ENCODE data around the gene NSMCE3. TPM values are rescaled to one million over a fixed set of nuclear protein-coding genes. Genes with fewer than 3 reads are reported as not detected.

NSMCE3 gene
- total RNA-seq, 2 experiments from 2014 or later = 8.7 to 9.1 TPM

DNA sequence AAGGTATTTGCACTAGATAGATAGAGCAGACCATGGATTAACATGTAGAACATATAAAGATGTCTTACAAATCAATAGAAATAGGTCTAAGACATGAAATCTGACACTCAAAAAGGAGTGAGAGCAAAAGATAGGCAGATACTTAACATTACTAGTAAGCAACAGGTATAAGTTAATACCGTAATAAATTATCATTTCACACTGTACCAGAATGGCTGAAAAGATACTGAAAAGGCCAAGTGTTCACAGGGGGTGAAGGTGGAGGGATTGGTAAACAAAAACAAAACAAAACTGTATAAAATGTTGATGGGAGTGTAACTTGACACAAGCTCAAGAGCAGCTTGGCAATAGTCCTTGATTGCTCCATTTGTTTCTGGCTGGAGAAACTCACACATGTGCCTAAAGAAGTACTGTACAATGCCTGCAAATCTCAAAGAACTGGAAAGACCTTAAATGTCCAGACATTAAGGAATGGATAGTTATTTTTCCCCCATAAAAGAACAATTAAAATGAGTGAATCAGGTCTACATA is 3.5 kb downstream of the NSMCE3 start:
- DNase-seq (no peak), ATAC-seq (no peak)
- no peaks in the 10 kb centered on the region for H3K9me3 Mint-ChIP-seq (ENCODE audit: insufficient read depth)
- no peaks in the 10 kb centered on the region for H3K27me3 Mint-ChIP-seq (ENCODE audit: low read depth)
- ChIA-PET POLR2A (no interaction called here), CTCF (no interaction called here)
- no peak overlapping the region for H3K27ac Mint-ChIP-seq
- no peak overlapping the region for H3K4me3 Mint-ChIP-seq
- peaks cover 3% of the 10 kb centered on the region for H3K36me3 Mint-ChIP-seq (ENCODE audit: low read depth)
- peaks cover 36% of the 10 kb centered on the region for H3K4me1 Mint-ChIP-seq (ENCODE audit: low read depth)

DNA sequence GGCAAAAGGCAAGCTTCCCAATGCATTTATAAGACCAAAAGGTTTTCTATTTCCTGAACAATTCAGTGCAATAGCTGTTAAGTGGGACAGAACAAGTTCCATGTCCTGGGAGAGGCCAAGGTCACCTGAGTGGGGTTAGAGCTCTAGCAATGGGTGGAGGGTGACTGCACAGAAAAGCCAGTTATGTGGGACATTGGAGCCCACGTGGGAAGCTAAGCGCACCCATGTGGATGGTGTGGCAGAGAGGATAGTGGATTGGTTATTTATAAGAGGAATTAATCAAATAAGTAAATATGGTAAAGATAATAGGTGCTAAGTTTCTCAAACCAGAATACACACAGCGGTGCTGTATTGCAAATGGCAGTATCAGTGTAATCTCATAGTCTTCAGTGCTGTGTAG is 6.3 kb downstream of the NSMCE3 start:
- peaks cover 3% of the 10 kb centered on the region for H3K36me3 Mint-ChIP-seq (ENCODE audit: low read depth)
- DNase-seq = no peak
- peaks cover 2% of the 10 kb centered on the region for H3K27me3 Mint-ChIP-seq (ENCODE audit: low read depth)
- ATAC-seq = no peak
- CTCF ChIA-PET = no interaction called here
- peaks cover 22% of the 10 kb centered on the region for H3K4me1 Mint-ChIP-seq (ENCODE audit: low read depth)
- H3K4me3 Mint-ChIP-seq = no peak overlapping the region
- H3K27ac Mint-ChIP-seq = no peak overlapping the region
- H3K9me3 Mint-ChIP-seq (ENCODE audit: insufficient read depth) = no peaks in the 10 kb centered on the region
- POLR2A ChIA-PET = no interaction called here

DNA sequence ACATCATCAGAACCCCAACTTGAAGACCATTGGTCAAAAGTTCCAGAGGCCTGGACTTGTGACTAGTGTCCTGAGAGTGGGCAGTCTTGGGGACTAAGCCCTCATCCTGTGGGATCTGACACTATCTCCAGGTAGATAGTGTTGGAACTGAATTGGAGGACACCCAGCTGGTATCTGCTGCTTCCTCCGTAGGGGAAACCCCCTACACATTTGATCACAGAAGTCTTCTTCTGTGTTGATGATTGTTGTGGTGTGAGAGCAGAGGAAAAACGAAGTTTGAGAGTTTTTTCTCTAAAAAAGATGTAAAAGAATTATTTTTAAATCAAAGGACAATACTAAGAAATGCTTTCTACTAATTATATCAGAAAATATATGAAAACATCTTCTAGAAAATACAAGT is 6.9 kb downstream of the NSMCE3 start:
- H3K4me3 Mint-ChIP-seq = no peak overlapping the region
- no peak overlapping the region for H3K27ac Mint-ChIP-seq
- H3K36me3 Mint-ChIP-seq (ENCODE audit: low read depth) = peaks cover 3% of the 10 kb centered on the region
- no peak for DNase-seq
- ChIA-PET POLR2A (no interaction called here), CTCF (no interaction called here)
- H3K27me3 Mint-ChIP-seq (ENCODE audit: low read depth) = peaks cover 2% of the 10 kb centered on the region
- no peaks in the 10 kb centered on the region for H3K9me3 Mint-ChIP-seq (ENCODE audit: insufficient read depth)
- no peak for ATAC-seq
- peaks cover 18% of the 10 kb centered on the region for H3K4me1 Mint-ChIP-seq (ENCODE audit: low read depth)

DNA sequence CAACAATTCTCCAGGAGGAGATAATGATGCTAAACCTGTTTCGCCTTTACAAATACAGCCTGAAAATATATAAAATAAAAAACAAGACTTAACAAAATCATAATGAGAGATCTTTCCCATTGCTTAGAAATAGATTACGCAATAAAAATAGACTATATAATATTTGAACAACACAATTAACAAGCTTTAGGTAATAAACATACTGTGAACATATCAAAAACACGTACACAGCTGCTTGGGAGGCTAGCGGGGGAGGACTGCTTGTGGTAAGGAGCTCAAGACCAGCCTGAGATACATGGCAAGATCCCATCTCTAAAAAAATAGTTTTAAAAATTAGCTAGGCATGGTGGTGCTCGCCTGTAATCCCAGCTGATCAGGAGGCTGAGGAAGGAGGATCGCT is 8.7 kb downstream of the NSMCE3 start:
- DNase-seq (no peak), ATAC-seq (no peak)
- H3K9me3 Mint-ChIP-seq (ENCODE audit: insufficient read depth) = no peaks in the 10 kb centered on the region
- no peak overlapping the region for H3K4me3 Mint-ChIP-seq
- peaks cover 2% of the 10 kb centered on the region for H3K27me3 Mint-ChIP-seq (ENCODE audit: low read depth)
- ChIA-PET POLR2A (no interaction called here), CTCF (no interaction called here)
- H3K27ac Mint-ChIP-seq = no peak overlapping the region
- no peaks in the 10 kb centered on the region for H3K36me3 Mint-ChIP-seq (ENCODE audit: low read depth)
- H3K4me1 Mint-ChIP-seq (ENCODE audit: low read depth) = peaks cover 2% of the 10 kb centered on the region

DNA sequence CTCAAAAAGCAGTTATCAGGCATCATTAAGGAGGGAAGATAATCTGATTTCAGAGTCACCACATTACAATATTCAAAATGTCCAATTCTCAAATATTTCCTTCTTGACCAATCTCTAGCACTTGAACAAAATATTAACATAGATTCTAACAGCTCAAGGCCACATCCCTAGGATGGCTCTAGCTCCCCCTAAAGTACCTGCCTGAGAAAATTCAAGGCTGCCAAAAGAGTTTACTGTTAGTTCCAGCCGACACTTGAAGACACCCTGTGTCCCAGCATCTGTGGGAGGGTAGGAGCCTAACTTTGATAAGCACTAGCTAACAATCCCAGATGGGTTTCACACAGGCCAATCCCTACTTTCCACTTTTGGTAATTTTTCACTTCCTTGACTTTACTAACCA is 10.4 kb downstream of the NSMCE3 start:
- ChIA-PET POLR2A (interaction anchor here (1.6 kb wide), 1 partner anchor 10 kb away, joined by 4 read pairs; no protein-coding TSS in a partner anchor), CTCF (no interaction called here)
- Mint-ChIP-seq H3K27ac (no peak overlapping the region), H3K9me3 (ENCODE audit: insufficient read depth) (no peaks in the 10 kb centered on the region), H3K4me1 (ENCODE audit: low read depth) (no peaks in the 10 kb centered on the region), H3K4me3 (no peak overlapping the region), H3K36me3 (ENCODE audit: low read depth) (no peaks in the 10 kb centered on the region), H3K27me3 (ENCODE audit: low read depth) (peaks cover 2% of the 10 kb centered on the region)
- no peak for DNase-seq
- no peak for ATAC-seq

DNA sequence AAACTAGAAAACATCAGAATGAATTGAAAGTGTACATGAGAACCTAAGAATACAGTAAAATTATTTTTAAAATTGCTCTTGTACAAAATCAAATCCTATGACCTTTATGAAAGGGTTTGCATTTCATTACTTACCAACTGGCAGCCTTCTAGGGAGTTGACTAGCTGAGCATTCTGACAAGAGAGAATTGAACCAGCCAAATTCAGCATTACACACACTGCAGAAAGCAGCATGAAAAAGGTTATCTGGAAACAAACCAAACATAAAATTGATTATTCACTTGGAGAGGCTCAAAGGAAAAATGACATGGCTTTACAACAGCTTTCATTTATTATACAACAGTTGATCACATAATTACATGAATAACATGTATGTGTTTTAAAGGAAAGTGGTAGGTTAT is 17.4 kb downstream of the NSMCE3 start:
- no peak overlapping the region for H3K27ac Mint-ChIP-seq
- no peaks in the 10 kb centered on the region for H3K36me3 Mint-ChIP-seq (ENCODE audit: low read depth)
- ChIA-PET CTCF (no interaction called here), POLR2A (no interaction called here)
- no peaks in the 10 kb centered on the region for H3K9me3 Mint-ChIP-seq (ENCODE audit: insufficient read depth)
- no peak overlapping the region for H3K4me3 Mint-ChIP-seq
- DNase-seq = no peak
- H3K27me3 Mint-ChIP-seq (ENCODE audit: low read depth) = no peaks in the 10 kb centered on the region
- no peaks in the 10 kb centered on the region for H3K4me1 Mint-ChIP-seq (ENCODE audit: low read depth)
- ATAC-seq = no peak

DNA sequence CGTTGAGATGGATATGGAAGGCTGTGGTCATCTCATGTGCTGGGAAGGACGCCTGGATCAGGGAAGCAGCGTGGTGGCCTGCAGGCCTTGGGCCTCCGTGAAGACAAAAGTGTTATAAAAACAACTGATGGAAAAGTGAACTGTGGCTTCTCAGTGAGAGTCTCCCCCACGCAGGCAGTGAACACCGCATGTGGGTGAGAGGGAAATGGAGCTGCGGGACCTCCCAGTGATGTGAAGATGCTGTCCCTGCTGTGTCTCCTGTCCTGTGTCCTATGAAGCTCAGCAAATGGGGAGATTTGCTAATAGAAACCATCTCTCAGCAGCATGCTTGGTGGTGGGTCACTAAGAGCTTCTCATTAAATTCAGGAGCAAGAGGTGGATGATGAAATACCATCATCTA is 25.1 kb downstream of the NSMCE3 start:
- no peak overlapping the region for H3K27ac Mint-ChIP-seq
- no peak for DNase-seq
- no peaks in the 10 kb centered on the region for H3K36me3 Mint-ChIP-seq (ENCODE audit: low read depth)
- H3K4me3 Mint-ChIP-seq = no peak overlapping the region
- H3K9me3 Mint-ChIP-seq (ENCODE audit: insufficient read depth) = no peaks in the 10 kb centered on the region
- no peak for ATAC-seq
- H3K4me1 Mint-ChIP-seq (ENCODE audit: low read depth) = no peaks in the 10 kb centered on the region
- POLR2A ChIA-PET = no interaction called here
- CTCF ChIA-PET = interaction anchor here (0.9 kb wide), 1 partner anchor 105 kb away, joined by 3 read pairs; no protein-coding TSS in a partner anchor
- H3K27me3 Mint-ChIP-seq (ENCODE audit: low read depth) = no peaks in the 10 kb centered on the region

DNA sequence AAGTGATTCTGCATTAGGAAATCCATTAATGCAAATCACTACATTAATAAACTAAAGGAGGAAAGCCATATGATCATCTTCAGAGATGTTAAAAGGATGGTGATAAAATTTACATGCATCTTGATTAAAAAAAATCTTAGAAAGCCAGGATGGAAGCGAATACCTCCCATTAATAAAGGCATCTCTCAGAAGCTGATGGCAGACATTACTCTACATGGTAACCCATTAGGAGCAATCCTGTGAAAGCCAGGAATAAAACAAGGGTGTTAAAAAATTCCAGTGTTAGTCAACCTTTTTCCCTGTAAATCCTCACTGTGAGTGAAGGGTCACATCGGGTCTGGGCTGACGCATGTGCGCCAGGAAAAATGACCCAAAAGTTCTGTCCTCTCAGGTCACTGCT is 25.5 kb downstream of the NSMCE3 start:
- POLR2A ChIA-PET = no interaction called here
- Mint-ChIP-seq H3K9me3 (ENCODE audit: insufficient read depth) (no peaks in the 10 kb centered on the region), H3K4me1 (ENCODE audit: low read depth) (no peaks in the 10 kb centered on the region), H3K4me3 (no peak overlapping the region), H3K36me3 (ENCODE audit: low read depth) (no peaks in the 10 kb centered on the region), H3K27me3 (ENCODE audit: low read depth) (no peaks in the 10 kb centered on the region), H3K27ac (no peak overlapping the region)
- ATAC-seq (no peak), DNase-seq (no peak)
- CTCF ChIA-PET = interaction anchor here (0.9 kb wide), 1 partner anchor 104 kb away, joined by 3 read pairs; no protein-coding TSS in a partner anchor

DNA sequence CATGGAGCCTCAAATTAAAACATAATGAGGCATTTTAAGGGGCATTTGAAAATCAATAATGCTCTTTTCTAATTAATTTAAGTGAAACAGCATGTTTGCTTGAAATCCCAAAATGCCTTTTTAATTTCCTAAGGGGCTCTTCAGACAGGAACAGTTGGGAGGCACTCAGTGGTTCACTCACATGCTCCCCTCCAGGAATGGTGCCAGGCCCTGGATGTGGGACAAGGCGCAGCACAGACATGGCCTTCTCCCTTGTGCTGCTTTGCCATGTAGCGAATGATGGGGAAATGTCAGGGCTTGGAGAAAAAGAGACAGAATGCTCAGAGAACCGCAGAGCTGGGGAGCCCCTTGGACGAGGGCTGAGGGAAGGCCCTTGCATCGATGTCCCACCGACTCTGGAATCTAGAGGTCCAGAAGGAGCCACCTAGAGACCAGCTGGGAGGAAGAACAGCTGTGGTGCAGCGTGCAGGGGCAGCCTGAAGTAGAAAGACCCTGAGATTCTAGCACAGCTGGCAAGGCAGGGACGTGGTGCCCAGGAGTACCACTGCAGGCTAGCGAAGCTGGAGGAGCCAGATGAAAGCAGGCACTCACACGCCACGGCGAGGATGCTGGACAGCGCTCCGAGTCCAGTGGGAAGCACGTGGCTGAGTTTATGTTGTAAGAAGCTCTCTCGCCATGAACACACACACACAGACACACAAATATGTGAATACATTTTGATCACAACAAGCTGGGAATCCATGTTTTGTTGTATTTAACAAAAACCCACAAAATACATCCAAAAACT is 27.0 kb downstream of the NSMCE3 start:
- Mint-ChIP-seq H3K27ac (no peak overlapping the region), H3K27me3 (ENCODE audit: low read depth) (no peaks in the 10 kb centered on the region), H3K4me3 (no peak overlapping the region), H3K9me3 (ENCODE audit: insufficient read depth) (no peaks in the 10 kb centered on the region), H3K4me1 (ENCODE audit: low read depth) (no peaks in the 10 kb centered on the region), H3K36me3 (ENCODE audit: low read depth) (no peaks in the 10 kb centered on the region)
- no peak for ATAC-seq
- ChIA-PET POLR2A (no interaction called here), CTCF (no interaction called here)
- no peak for DNase-seq

DNA sequence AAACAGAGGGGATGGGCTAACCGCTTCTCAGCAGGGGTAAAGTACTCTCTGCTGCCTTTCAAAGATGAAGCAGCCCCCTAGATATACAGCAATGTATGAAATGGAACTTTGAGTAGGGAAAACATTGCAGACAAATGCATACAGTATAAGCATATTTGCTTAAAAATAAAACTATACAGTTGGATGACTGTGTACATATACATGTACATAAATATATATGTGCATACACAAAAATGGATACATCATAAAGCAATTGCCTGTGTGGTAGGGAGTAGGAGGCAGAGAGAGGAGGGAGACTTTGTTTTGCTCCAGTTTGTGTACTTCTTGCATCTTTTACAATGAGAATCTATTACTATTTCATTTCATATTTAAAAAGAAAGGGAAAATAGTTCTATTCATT is 28.4 kb downstream of the NSMCE3 start:
- H3K27me3 Mint-ChIP-seq (ENCODE audit: low read depth) = peaks cover 4% of the 10 kb centered on the region
- no peak for ATAC-seq
- no peak overlapping the region for H3K27ac Mint-ChIP-seq
- ChIA-PET CTCF (no interaction called here), POLR2A (no interaction called here)
- H3K4me1 Mint-ChIP-seq (ENCODE audit: low read depth) = no peaks in the 10 kb centered on the region
- no peak for DNase-seq
- no peaks in the 10 kb centered on the region for H3K36me3 Mint-ChIP-seq (ENCODE audit: low read depth)
- H3K4me3 Mint-ChIP-seq = no peak overlapping the region
- no peaks in the 10 kb centered on the region for H3K9me3 Mint-ChIP-seq (ENCODE audit: insufficient read depth)

DNA sequence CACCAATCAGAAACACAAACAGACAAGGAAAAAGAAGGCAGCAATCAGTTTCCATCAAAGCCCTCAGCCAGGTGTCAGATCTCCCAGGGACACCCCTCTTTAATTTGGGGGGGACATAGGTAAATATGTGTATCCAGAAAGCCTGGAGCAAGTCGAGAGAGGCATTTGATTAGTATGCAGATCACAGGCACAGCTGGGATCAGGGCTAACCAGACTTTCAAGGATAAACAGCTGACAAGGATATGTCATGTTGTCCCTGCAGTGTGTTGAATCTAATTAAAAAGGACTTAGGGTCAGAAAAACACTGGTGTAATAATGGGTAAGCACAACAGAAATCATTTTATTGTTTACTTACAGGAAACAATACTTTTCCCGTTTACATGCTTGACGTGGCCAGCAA is 30.2 kb downstream of the NSMCE3 start:
- ChIA-PET CTCF (interaction anchor here (1.5 kb wide), 1 partner anchor 99 kb away, joined by 5 read pairs; no protein-coding TSS in a partner anchor), POLR2A (no interaction called here)
- DNase-seq = no peak
- no peak for ATAC-seq
- peaks cover 7% of the 10 kb centered on the region for H3K27me3 Mint-ChIP-seq (ENCODE audit: low read depth)
- H3K9me3 Mint-ChIP-seq (ENCODE audit: insufficient read depth) = peaks cover 8% of the 10 kb centered on the region
- no peak overlapping the region for H3K4me3 Mint-ChIP-seq
- no peak overlapping the region for H3K27ac Mint-ChIP-seq
- H3K4me1 Mint-ChIP-seq (ENCODE audit: low read depth) = no peaks in the 10 kb centered on the region
- H3K36me3 Mint-ChIP-seq (ENCODE audit: low read depth) = no peaks in the 10 kb centered on the region

DNA sequence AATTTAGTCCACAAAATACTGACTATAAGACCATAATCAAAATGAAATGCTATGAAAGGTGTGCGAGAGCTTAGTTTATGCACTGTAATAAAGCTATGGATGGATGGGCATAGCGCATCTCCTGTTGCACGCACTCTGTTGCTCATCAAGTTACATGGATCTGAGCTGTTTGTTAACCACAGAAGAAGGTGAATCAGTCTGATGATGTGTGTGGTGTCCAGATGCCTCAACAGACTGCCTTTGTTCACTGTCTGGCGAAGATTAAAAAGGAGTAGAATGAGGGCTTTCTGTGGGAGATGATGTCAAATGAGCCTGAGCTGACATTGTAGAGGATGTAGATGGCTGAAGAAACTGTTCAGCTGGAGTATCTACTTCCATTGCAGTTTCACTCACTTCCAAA is 36.1 kb downstream of the NSMCE3 start:
- Mint-ChIP-seq H3K4me1 (ENCODE audit: low read depth) (no peaks in the 10 kb centered on the region), H3K36me3 (ENCODE audit: low read depth) (no peaks in the 10 kb centered on the region), H3K27me3 (ENCODE audit: low read depth) (peaks cover 23% of the 10 kb centered on the region), H3K9me3 (ENCODE audit: insufficient read depth) (peaks cover 8% of the 10 kb centered on the region), H3K27ac (no peak overlapping the region), H3K4me3 (no peak overlapping the region)
- DNase-seq = no peak
- no peak for ATAC-seq
- ChIA-PET CTCF (interaction anchor here (1.3 kb wide), 1 partner anchor 94 kb away, joined by 4 read pairs; no protein-coding TSS in a partner anchor), POLR2A (no interaction called here)

Data from activated CD8-positive, alpha-beta T cell treated with anti-CD3 and anti-CD28 coated beads, Interleukin-2, amount 10 ng/mL, durations not matched to agents 7 days and 5 days (primary cell).